KOPT-K1 (cell line): Measurements from ENCODE around the gene ADCK1.
A peak's percentile ranks its signal among the peaks of the same experiment; 100 is the strongest.

Experiments
- H3K27ac ChIP-seq: fragments of 200-600 bp; sonication (generic); 2 replicates; pipeline ENCODE4 v1.5.1; 2016; ENCODE audit warnings: antibody characterized with exemption, mild to moderate bottlenecking, low read depth, low read length; ENCODE audit not compliant: poor library complexity, severe bottlenecking
- H3K36me3 ChIP-seq: fragments of 200-600 bp; sonication (generic); 2 replicates; pipeline ENCODE4 v1.5.1; 2017; ENCODE audit warnings: antibody characterized with exemption, mild to moderate bottlenecking, low read length, moderate library complexity; ENCODE audit not compliant: insufficient read depth
- H3K9me3 ChIP-seq: fragments of 200-600 bp; sonication (generic); 2 replicates; pipeline ENCODE4 v1.5.1; 2017; ENCODE audit warnings: antibody characterized with exemption, low read length, mild to moderate bottlenecking; ENCODE audit not compliant: insufficient read depth, poor library complexity, severe bottlenecking

Gene ADCK1

GRCh38 chr14:77837926-77838325 lies 38.0 kb downstream of the ADCK1 start:
- Histone ChIP-seq H3K9me3 (no peaks in the 10 kb centered on the region), H3K27ac (no peak overlapping the region), H3K36me3 (no peaks in the 10 kb centered on the region)

- H3K27ac ChIP-seq, result peak overlapping the region; percentile 24
- no peaks in the 10 kb centered on the region for H3K9me3 ChIP-seq
- no peaks in the 10 kb centered on the region for H3K36me3 ChIP-seq
Measured at GRCh38 chr14:77838831-77839511, 39.1 kb downstream of the ADCK1 start.

- Histone ChIP-seq H3K9me3 (no peaks in the 10 kb centered on the region), H3K27ac (no peak overlapping the region)
Measured at GRCh38 chr14:77843195-77843594, 43.3 kb downstream of the ADCK1 start.

GRCh38 chr14:77843651-77844050 lies 43.7 kb downstream of the ADCK1 start:
- no peaks in the 10 kb centered on the region for H3K9me3 ChIP-seq
- H3K27ac ChIP-seq, result no peak overlapping the region
- no peaks in the 10 kb centered on the region for H3K36me3 ChIP-seq

More at GRCh38 chr14:77843195-77843594, 43.3 kb downstream of the ADCK1 start:
- no peaks in the 10 kb centered on the region for H3K36me3 ChIP-seq

GRCh38 chr14:77844802-77845201 lies 44.9 kb downstream of the ADCK1 start:
- H3K9me3 ChIP-seq, result no peaks in the 10 kb centered on the region
- H3K27ac ChIP-seq, result no peak overlapping the region
- no peaks in the 10 kb centered on the region for H3K36me3 ChIP-seq

GRCh38 chr14:77848031-77848430 lies 48.1 kb downstream of the ADCK1 start:
- H3K27ac ChIP-seq, result no peak overlapping the region
- no peaks in the 10 kb centered on the region for H3K9me3 ChIP-seq
- no peaks in the 10 kb centered on the region for H3K36me3 ChIP-seq

- Histone ChIP-seq H3K27ac (no peak overlapping the region), H3K9me3 (no peaks in the 10 kb centered on the region), H3K36me3 (no peaks in the 10 kb centered on the region)
Measured at GRCh38 chr14:77849711-77850110, 49.8 kb downstream of the ADCK1 start.

GRCh38 chr14:77853919-77854318 lies 54.0 kb downstream of the ADCK1 start:
- no peak overlapping the region for H3K27ac ChIP-seq
- H3K36me3 ChIP-seq, result no peaks in the 10 kb centered on the region
- H3K9me3 ChIP-seq, result no peaks in the 10 kb centered on the region

- H3K36me3 ChIP-seq, result no peaks in the 10 kb centered on the region
- H3K9me3 ChIP-seq, result no peaks in the 10 kb centered on the region
- no peak overlapping the region for H3K27ac ChIP-seq
Measured at GRCh38 chr14:77856941-77857340, 57.0 kb downstream of the ADCK1 start.

- no peaks in the 10 kb centered on the region for H3K9me3 ChIP-seq
- no peak overlapping the region for H3K27ac ChIP-seq
- H3K36me3 ChIP-seq, result no peaks in the 10 kb centered on the region
Measured at GRCh38 chr14:77859934-77860570, 60.1 kb downstream of the ADCK1 start.

- Histone ChIP-seq H3K27ac (no peak overlapping the region), H3K9me3 (no peaks in the 10 kb centered on the region), H3K36me3 (no peaks in the 10 kb centered on the region)
Measured at GRCh38 chr14:77861201-77861600, 61.3 kb downstream of the ADCK1 start.

- Histone ChIP-seq H3K9me3 (no peaks in the 10 kb centered on the region), H3K27ac (no peak overlapping the region), H3K36me3 (no peaks in the 10 kb centered on the region)
Measured at GRCh38 chr14:77862154-77862786, 62.4 kb downstream of the ADCK1 start.

- Histone ChIP-seq H3K36me3 (no peaks in the 10 kb centered on the region), H3K27ac (no peak overlapping the region), H3K9me3 (no peaks in the 10 kb centered on the region)
Measured at GRCh38 chr14:77864085-77864484, 64.2 kb downstream of the ADCK1 start.

- Histone ChIP-seq H3K9me3 (no peaks in the 10 kb centered on the region), H3K36me3 (no peaks in the 10 kb centered on the region), H3K27ac (no peak overlapping the region)
Measured at GRCh38 chr14:77864580-77864979, 64.7 kb downstream of the ADCK1 start.

- Histone ChIP-seq H3K36me3 (no peaks in the 10 kb centered on the region), H3K27ac (no peak overlapping the region), H3K9me3 (no peaks in the 10 kb centered on the region)
Measured at GRCh38 chr14:77865455-77865854, 65.5 kb downstream of the ADCK1 start.

- no peaks in the 10 kb centered on the region for H3K9me3 ChIP-seq
- no peak overlapping the region for H3K27ac ChIP-seq
- no peaks in the 10 kb centered on the region for H3K36me3 ChIP-seq
Measured at GRCh38 chr14:77866932-77867331, 67.0 kb downstream of the ADCK1 start.
